ENCODE results near the gene UBE2R2.

The UBE2R2 gene

DNA sequence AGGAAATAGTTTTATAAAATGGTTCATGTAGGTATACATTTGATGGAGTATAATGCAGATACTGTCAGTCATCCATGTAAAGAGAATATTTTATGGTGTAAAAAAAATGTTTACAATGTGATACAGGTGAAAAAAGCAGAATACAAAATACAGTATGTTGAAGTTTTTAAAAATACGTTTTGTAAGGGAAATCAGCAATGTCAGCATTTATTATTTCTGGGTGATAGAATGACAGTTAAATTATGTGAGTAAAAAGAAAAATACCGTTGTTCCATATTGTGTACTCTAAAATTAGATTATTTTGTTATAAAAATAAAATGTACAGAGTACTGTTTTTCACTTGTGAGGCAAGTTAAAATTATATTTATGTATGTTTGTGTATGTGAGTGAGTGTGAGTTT lies 69.0 kb downstream of the UBE2R2 start:
- DNase-seq = no peak

GRCh38 chr9:33893861-33894260 lies 76.9 kb downstream of the UBE2R2 start:
- DNase-seq = no peak

DNA sequence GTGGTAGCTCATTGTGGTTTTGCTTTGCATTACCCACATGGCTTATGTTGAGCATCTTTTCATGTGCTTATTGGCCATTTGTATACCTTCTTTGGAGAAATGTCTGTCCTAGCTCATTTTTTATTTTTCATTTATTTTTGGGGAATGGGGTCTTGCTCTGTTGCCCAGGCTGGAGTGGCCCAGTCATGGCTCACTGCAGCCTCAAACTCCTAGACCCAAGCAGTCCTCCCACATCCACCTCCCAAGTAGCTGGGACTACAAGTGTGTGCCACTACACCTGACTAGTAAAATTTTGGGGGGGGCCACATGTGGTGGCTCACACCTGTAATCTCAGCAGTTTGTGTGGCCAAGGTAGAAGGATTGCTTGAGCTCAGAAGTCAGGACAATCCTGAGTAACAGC lies 77.4 kb downstream of the UBE2R2 start:
- no peak for DNase-seq

DNA sequence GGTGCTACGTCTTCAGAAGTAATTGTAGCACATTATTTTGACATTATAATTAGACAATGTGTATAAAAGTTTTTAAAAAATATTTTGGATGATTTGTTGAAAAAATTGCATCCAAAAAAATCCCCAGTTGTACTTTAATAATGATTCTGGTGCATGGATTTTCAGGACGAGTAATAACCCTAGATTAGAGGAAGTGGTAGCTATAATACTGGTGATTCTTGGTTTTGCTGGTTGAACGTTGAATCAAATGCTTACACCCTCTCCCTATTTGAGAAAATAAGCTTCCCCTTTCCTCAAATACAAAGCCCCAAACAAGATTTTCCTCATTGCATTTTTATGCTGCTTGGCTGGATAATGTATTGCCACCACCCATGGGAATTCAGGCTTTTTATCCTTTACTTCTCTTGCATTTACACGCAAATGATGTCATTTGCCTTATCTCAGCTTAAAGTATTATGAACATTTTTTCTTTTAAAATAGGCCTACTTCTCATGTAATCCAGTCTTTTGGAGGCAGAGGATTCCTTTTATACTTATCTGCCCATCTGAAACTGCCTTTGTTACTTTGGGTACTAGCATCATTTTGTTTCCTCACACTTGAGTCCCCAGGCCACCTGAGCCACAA lies 86.3 kb downstream of the UBE2R2 start:
- no peak for DNase-seq

DNA sequence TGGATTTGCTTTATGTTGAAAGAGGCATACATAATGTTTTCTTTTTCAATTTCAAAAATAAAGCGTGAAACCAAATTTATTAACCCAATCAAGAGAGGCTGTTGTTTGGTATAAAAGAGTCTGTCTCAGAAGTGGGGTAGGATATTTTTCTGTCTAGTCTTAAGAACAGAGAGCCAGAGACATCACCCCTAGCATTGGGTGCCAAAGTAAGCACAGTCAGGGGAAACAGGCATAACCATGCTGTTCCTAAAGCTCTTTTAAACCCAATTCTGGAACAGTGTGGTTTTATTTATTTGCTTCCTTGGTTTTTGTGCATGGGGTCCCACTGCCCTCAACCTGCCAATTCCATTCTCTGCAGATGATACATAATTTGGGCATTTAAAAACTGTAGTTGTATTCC lies 88.2 kb downstream of the UBE2R2 start:
- no peak for DNase-seq

DNA sequence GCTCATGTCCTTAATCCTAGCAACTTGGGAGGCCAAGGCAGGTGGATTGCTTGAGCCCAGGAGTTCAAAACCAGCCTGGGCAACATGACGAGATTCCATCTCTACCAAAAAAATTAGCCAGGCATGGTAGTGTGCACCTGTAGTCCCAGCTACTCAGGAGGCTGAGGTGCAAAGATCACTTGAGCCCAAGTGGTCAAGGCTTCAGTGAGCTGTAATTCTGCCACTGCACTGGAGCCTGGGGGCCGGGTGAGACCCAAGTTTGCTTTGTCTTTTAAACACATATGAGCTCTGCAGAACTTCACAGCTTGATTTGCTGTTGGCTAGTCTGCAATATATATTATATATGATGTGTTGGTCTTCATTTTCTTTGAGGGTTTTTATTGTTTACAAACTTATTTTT lies 89.8 kb downstream of the UBE2R2 start:
- DNase-seq = no peak

DNA sequence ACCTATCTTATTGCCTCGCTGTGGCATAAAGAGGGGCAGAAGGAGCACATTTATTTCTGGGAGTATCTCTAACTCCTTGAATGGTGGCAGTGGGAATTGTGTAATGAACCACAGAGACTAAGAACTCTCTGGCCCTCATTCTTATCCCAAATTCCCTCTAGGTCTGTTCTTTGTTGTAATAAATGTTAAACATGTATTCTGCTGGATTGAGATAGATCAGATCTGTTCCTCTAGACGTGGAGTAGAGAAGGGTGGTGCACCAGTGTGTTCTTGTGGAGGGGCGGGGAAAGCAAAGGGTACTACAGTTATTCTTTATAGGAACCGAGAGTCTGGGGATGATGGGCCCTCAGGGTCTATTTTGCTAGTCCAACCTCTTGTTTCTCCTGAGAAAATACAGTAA lies 90.4 kb downstream of the UBE2R2 start:
- no peak for DNase-seq

DNA sequence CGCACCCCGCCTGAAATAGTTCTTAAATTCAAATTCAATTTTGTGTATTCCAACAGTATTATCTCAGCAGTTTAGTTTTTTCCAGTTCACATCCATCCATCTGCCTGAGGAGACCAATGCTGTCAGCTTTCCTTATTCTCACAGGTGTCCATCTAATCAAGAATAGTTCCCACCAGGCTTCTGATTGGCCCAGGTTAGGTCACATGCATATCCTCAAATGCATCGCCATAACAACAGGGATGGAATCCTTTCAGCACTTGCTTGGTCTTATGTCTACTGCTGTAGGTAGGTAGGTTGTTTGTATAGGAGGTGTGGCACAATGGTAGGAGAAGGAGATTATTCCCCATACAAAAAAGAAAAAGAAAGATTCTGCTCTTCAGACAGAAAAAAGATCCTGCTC lies 91.2 kb downstream of the UBE2R2 start:
- DNase-seq = no peak

- no peak for DNase-seq
Observed at GRCh38 chr9:33908749-33909148, 91.8 kb downstream of the UBE2R2 start.

GRCh38 chr9:33913541-33913940 lies 96.6 kb downstream of the UBE2R2 start:
- DNase-seq = no peak

DNA sequence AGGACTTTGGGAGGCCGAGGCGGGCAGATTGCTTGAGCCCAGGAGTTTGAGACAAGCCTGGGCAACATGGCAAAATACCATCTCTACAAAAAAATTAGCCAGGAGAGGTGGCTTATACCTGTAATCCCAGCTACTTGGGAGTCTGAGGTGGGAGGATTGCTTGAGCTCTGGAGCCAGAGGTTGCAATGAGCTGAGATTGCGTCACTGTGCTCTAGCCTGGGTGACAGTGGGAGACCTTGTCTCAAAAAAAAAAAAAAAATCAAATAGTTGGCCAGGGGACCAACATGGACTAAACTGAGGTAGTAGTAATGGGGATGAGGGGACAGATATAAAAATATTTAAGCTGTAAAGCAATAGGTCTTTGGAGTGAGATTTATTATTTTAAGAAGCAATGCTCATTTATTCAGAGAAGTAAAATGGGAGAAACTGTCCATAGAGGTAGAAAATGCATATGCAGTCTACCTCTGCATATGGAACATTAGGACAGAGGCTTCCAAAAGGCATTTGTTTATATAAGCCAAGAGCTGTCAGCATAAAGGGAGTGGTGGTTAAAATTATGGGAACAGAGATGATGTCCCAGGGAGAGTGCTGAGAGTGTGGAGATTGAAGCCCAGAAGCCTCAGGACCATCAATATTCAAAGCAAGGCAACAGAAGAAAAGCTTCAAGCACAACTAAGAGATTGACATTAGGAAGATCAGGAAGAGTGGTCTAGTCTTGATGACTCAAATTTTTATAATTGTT lies 98.1 kb downstream of the UBE2R2 start:
- DNase-seq = no peak

- DNase-seq = no peak
Observed at GRCh38 chr9:33917036-33917435, 100.1 kb downstream of the UBE2R2 start.

- DNase-seq = no peak
Observed at GRCh38 chr9:33919276-33919897, 102.4 kb downstream of the UBE2R2 start.

DNA sequence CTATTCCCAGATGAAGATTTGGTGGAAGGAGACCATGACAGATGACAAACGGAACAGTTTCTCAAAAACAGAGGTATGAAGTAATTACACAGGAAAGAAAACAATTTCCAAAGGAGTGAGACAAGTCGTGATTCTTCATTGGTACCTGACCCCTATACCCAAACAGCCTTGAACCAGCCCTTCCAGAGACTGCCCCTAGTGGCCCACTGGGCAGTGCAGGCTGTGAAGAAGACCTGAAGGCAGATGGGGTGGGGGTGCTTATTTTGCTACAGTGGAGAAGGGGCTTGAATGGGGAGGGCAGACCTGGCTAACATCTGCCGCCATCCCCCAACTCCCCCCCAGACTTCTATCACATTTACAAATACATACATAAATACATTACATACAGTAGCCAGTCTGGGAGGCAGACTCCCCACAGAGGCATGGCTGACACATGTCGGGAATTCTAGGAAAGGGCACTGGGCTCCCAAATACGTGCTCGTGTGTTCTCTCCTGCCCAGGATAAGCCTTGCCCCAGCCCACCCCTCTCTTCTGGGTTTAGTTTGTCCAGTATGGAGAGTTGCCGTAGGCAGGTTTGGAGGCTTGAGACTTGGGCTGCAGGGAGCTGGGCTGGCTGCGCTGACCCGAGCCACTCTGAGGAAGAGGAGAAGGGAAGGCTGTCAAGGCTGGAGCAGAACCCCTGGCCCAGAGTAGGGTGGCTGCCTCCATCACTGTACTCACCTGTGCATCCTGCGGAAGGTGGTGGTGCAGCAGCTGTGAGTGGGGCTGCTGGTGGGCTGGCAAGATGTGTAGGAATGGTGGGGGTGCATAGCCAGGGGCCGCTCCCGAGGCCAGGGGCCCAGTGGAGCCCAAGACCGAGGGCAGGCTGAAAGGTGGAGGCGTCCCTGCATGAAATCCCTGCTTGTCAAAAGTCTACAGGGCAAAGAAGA lies 105.3 kb downstream of the UBE2R2 start:
- peak; percentile 15 for DNase-seq

DNA sequence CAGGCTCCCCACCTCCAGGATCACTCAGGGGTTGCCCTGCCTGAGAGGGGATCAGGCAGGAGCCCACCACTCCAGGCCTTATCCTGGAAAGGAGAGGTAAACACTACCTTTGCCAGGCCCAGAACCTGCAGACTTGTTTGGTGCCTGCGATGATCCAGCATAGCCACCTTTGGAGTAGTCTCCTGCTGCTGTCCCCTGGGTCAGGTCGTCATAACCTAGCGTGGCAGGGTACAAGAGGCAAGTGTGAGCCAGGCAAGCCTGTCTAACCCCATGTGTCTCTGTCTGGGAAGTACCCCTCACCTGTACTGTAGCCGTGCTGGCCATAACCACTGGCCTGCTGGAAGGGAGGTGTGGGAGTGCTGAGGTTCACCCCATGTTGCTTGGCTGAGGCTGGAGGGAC lies 106.1 kb downstream of the UBE2R2 start:
- no peak for DNase-seq

- no peak for DNase-seq
Observed at GRCh38 chr9:33923998-33924701, 107.2 kb downstream of the UBE2R2 start.

GRCh38 chr9:33924978-33925797 lies 108.2 kb downstream of the UBE2R2 start:
- DNase-seq = peak; percentile 32

- DNase-seq = no peak
Observed at GRCh38 chr9:33926746-33927485, 110.0 kb downstream of the UBE2R2 start.

DNA sequence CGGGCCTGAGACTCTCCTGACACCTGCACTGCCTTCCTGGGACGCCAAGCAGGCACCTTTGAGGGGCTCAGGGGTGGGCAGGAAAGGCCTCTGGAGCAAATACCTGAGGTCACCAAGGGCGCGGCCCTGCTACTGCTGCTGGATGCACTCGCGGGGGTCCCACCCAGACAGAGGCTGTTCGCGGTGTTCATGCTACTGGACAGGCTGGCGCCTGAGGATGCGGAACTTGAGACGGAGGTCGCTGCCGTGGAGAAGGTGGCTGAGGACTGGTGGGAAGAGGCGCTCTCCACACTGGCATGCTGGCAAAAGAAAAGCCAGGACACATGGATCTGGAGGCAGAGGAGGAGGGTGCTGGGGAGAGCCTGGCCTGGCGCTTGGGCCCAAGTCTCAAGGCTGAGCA lies 110.7 kb downstream of the UBE2R2 start:
- no peak for DNase-seq

- no peak for DNase-seq
Observed at GRCh38 chr9:33931326-33931725, 114.4 kb downstream of the UBE2R2 start.
